Gastrocnemius medialis (tissue), 4 donors: ENCODE data around the gene SIDT1.

Source experiments
- CTCF ChIP-seq, 5 experiments: fragments of 450-650 bp in 3 of 5; fragments of 200-600 bp in 2 of 5; sonication (generic) in 2 of 5; IDR thresholded peaks in 4 of 5; conservative IDR thresholded peaks in 1 of 5; 1 replicate in 4 of 5; 2 replicates in 1 of 5; pipeline ENCODE4 v1.5.1; 2016 to 2019; ENCODE audit warnings: antibody characterized with exemption in 5 of 5, mild to moderate bottlenecking in 3 of 5, moderate library complexity in 3 of 5
- POLR2A ChIP-seq, 2 donors: fragments of 450-650 bp; IDR thresholded peaks; one replicate each; pipeline ENCODE4 v1.6.1; 2017; ENCODE audit warnings: antibody characterized with exemption in 2 of 2, mild to moderate bottlenecking in 2 of 2, moderate library complexity in 2 of 2

- TF ChIP-seq CTCF (IDR thresholded peaks at IDR 0.05 in 4 of 5, conservative IDR thresholded peaks at IDR 0.05 in 1 of 5) (no peak), POLR2A (IDR thresholded peaks at IDR 0.05) (no peak)
Observed at GRCh38 chr3:113623324-113623723, 91.0 kb downstream of the SIDT1 start.
